HFFc6 (cell line): ENCODE results near the gene TEX261. TPM values are rescaled to one million over a fixed set of nuclear protein-coding genes. Genes with fewer than 3 reads are reported as not detected.

ENCODE experiments used
- DNase-seq: peaks from one replicate; pipeline ENCODE4 v3.0.0-alpha.2; 2018
- H3K27ac Mint-ChIP-seq: 2 replicates; pipeline ENCODE4 v1.8.0; 2020; ENCODE audit warnings: mild to moderate bottlenecking, mixed read lengths
- H3K27me3 Mint-ChIP-seq: 2 replicates; pipeline ENCODE4 v1.8.0; 2021; ENCODE audit warnings: mild to moderate bottlenecking, moderate library complexity, mixed read lengths; ENCODE audit not compliant: insufficient read depth
- H3K36me3 Mint-ChIP-seq: 2 replicates; pipeline ENCODE4 v1.8.0; 2021; ENCODE audit warnings: low read depth, mixed read lengths
- H3K4me1 Mint-ChIP-seq: 2 replicates; pipeline ENCODE4 v1.8.0; 2020; ENCODE audit warnings: low read depth, mixed read lengths
- H3K4me3 Mint-ChIP-seq: 2 replicates; pipeline ENCODE4 v1.8.0; 2020; ENCODE audit warnings: mild to moderate bottlenecking, moderate library complexity, mixed read lengths
- H3K9me3 Mint-ChIP-seq: 2 replicates; pipeline ENCODE4 v1.8.0; 2020; ENCODE audit warnings: mild to moderate bottlenecking, mixed read lengths
- CTCF ChIP-seq: fragments of 200-600 bp; sonication (generic); IDR thresholded peaks from 2 replicates; pipeline ENCODE4 v1.5.0; 2021; ENCODE audit warnings: antibody characterized with exemption, mild to moderate bottlenecking
- total RNA-seq, 6 experiments: library from RNA; stranded (reverse); fragmentation: NEBNext Ultra II Directional; extraction: Animal tissue kit (Norgen Biotek cat#: 25700); gene quantifications; 2 replicates in 1 of 6; 3 replicates in 5 of 6; pipeline ENCODE4 v1.2.3, GENCODE V29; 2021

Gene TEX261
- total RNA-seq, 6 experiments from 2014 or later = 91.6 to 129 (median 103) TPM

GRCh38 chr2:70964596-70965386, 29.9 kb downstream of the TEX261 start:
- peak; percentile 19 for DNase-seq

GRCh38 chr2:70964133-70964532, 30.5 kb downstream of the TEX261 start:
- Mint-ChIP-seq H3K9me3 (no peaks in the 10 kb centered on the region), H3K36me3 (no peaks in the 10 kb centered on the region), H3K27me3 (peaks cover 41% of the 10 kb centered on the region), H3K4me1 (peaks cover 14% of the 10 kb centered on the region), H3K27ac (no peak overlapping the region), H3K4me3 (no peak overlapping the region)
- TF ChIP-seq CTCF = no peak
- no peak for DNase-seq

More at GRCh38 chr2:70964596-70965386, 29.9 kb downstream of the TEX261 start:
- peak overlapping the region; percentile 88 for H3K4me3 Mint-ChIP-seq
- no peak overlapping the region for H3K27ac Mint-ChIP-seq
- H3K36me3 Mint-ChIP-seq = no peaks in the 10 kb centered on the region
- no peaks in the 10 kb centered on the region for H3K9me3 Mint-ChIP-seq
- H3K27me3 Mint-ChIP-seq = peaks cover 35% of the 10 kb centered on the region
- H3K4me1 Mint-ChIP-seq = peaks cover 8% of the 10 kb centered on the region
- TF ChIP-seq CTCF = peak; percentile 92

- peaks cover 35% of the 10 kb centered on the region for H3K27me3 Mint-ChIP-seq
- DNase-seq = no peak
- H3K36me3 Mint-ChIP-seq = no peaks in the 10 kb centered on the region
- peaks cover 14% of the 10 kb centered on the region for H3K4me1 Mint-ChIP-seq
- TF ChIP-seq CTCF = no peak
- H3K27ac Mint-ChIP-seq = no peak overlapping the region
- H3K4me3 Mint-ChIP-seq = no peak overlapping the region
- no peaks in the 10 kb centered on the region for H3K9me3 Mint-ChIP-seq
These were observed 31.5 kb downstream of the TEX261 start for GRCh38 chr2:70962885-70963878.

GRCh38 chr2:70962211-70962884, 32.3 kb downstream of the TEX261 start:
- Mint-ChIP-seq H3K9me3 (no peaks in the 10 kb centered on the region), H3K36me3 (no peaks in the 10 kb centered on the region), H3K27me3 (peaks cover 34% of the 10 kb centered on the region), H3K4me1 (peaks cover 14% of the 10 kb centered on the region), H3K27ac (no peak overlapping the region), H3K4me3 (no peak overlapping the region)
- DNase-seq = no peak
- TF ChIP-seq CTCF = no peak

- no peak for DNase-seq
- no peak for TF ChIP-seq CTCF
These were observed 33.1 kb downstream of the TEX261 start for GRCh38 chr2:70961648-70961994.

More at GRCh38 chr2:70961648-70961994, 33.1 kb downstream of the TEX261 start:
- peaks cover 33% of the 10 kb centered on the region for H3K27me3 Mint-ChIP-seq
- H3K4me1 Mint-ChIP-seq = peaks cover 14% of the 10 kb centered on the region
- no peak overlapping the region for H3K27ac Mint-ChIP-seq
- no peaks in the 10 kb centered on the region for H3K9me3 Mint-ChIP-seq
- no peak overlapping the region for H3K4me3 Mint-ChIP-seq
- no peaks in the 10 kb centered on the region for H3K36me3 Mint-ChIP-seq
